ENCODE data around the gene DENND11. TPM values are rescaled to one million over a fixed set of nuclear protein-coding genes. Genes with fewer than 3 reads are reported as not detected.

The DENND11 gene
- total RNA-seq, 1 donor from 2014 or later: 10.6 TPM

DNA sequence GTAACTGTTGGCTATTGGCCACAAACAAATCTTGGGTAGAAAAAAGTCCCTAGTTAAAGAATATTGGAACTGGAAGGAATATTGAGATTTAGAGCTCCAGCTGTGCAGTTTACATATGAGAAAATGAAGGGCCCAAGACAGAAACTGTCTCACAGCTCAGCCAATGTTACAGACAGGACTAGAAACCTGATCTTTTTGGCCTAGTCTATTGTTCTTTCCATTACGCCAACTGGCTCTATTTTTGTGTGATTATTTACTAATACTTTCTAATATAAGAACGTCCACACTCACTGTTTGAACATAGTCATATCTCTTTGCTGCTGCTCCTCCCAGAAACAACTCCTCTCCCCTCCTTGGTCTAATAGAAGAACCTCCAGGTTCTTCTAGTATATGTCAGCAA is 7.4 kb upstream of the DENND11 start:
- TF ChIP-seq, protein P1, sequence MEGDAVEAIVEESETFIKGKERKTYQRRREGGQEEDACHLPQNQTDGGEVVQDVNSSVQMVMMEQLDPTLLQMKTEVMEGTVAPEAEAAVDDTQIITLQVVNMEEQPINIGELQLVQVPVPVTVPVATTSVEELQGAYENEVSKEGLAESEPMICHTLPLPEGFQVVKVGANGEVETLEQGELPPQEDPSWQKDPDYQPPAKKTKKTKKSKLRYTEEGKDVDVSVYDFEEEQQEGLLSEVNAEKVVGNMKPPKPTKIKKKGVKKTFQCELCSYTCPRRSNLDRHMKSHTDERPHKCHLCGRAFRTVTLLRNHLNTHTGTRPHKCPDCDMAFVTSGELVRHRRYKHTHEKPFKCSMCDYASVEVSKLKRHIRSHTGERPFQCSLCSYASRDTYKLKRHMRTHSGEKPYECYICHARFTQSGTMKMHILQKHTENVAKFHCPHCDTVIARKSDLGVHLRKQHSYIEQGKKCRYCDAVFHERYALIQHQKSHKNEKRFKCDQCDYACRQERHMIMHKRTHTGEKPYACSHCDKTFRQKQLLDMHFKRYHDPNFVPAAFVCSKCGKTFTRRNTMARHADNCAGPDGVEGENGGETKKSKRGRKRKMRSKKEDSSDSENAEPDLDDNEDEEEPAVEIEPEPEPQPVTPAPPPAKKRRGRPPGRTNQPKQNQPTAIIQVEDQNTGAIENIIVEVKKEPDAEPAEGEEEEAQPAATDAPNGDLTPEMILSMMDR (IDR thresholded peaks at IDR 0.05): no peak
- no peaks in the 10 kb centered on the region for H3K27me3 Mint-ChIP-seq (ENCODE audit: unreplicated experiment)
- H3K9me3 Mint-ChIP-seq (ENCODE audit: unreplicated experiment): no peaks in the 10 kb centered on the region
- H3K36me3 Mint-ChIP-seq (ENCODE audit: unreplicated experiment): no peaks in the 10 kb centered on the region
- H3K4me3 Mint-ChIP-seq (ENCODE audit: unreplicated experiment): no peak overlapping the region
- peaks cover 12% of the 10 kb centered on the region for H3K4me1 Mint-ChIP-seq (ENCODE audit: unreplicated experiment)
- no peak for DNase-seq (ENCODE audit: extremely low spot score, unreplicated experiment)
- no peak overlapping the region for H3K27ac Mint-ChIP-seq (ENCODE audit: unreplicated experiment)

DNA sequence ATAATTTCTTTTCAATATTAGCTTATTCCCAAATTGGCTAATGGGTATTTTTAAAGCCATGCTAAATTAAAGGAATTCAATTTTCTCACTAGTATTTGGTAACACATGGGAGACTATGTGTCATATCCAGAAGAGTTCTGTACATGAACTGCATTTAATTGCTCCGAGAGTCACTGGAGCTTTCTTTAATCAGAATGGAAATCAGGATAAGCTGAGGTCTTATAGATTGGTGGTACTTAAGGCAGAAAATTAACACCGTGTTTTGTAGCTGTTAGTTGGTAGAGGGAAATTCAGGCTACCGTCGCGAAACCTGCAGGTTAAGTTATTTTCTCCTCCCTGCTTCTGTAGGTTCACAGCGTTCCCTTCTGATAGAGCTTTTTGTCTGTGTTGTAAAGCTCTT is 6.4 kb upstream of the DENND11 start, which contains the start of gene WEE2:
WEE2 (plus strand) TSS at position 3 of the 400 bp plus-strand sequence. CDS start 406 bp downstream, outside the sequence.
- H3K9me3 Mint-ChIP-seq (ENCODE audit: unreplicated experiment): no peaks in the 10 kb centered on the region
- H3K4me1 Mint-ChIP-seq (ENCODE audit: unreplicated experiment): peaks cover 12% of the 10 kb centered on the region
- DNase-seq (ENCODE audit: extremely low spot score, unreplicated experiment): no peak
- H3K27ac Mint-ChIP-seq (ENCODE audit: unreplicated experiment): no peak within 1 kb of the TSS
- TF ChIP-seq, protein P1 (IDR thresholded peaks at IDR 0.05): no peak
- H3K4me3 Mint-ChIP-seq (ENCODE audit: unreplicated experiment): no peak within 1 kb of the TSS
- H3K36me3 Mint-ChIP-seq (ENCODE audit: unreplicated experiment): no peaks in the 10 kb centered on the region
- no peaks in the 10 kb centered on the region for H3K27me3 Mint-ChIP-seq (ENCODE audit: unreplicated experiment)

DNA sequence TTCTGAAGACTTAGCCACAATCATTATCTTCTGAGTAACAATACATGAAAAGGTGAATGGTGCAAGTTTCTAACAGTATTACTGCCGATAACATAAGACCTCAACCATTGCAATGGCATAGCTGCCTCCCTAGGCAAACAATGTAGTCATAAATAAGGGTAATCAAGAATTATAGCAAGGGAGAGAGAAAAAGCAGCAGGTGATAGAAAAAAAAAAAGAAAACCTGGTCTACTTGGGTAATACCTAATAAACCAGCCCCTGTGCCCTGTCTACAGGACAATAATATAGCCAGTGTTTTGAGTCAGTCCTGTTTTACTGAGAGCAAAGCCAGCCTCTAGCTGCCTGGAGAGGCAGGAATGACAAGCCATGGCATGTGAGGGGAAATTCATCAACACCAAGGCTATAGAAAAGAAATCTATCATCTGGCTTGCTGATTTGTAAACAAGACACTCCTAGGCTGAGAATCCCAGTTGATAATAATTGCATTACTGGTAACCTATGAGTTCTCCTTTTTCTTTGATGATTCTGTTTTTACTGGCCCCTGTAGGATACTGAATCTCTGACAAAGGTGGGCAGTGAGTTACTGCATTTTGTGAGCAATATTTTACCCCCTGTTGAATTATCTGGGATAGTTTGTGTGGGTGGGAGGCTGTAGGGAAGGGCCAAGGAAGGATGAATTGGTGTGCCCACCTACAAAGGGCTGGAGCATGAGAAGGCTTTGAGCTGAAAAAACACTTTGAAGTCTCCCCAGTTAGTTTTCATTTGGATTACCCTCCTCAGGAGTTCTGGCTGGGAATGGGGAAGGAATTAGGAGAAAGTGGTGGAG is 4.5 kb upstream of the DENND11 start:
- Mint-ChIP-seq H3K27ac (ENCODE audit: unreplicated experiment) (no peak overlapping the region), H3K36me3 (ENCODE audit: unreplicated experiment) (no peaks in the 10 kb centered on the region), H3K27me3 (ENCODE audit: unreplicated experiment) (no peaks in the 10 kb centered on the region), H3K4me1 (ENCODE audit: unreplicated experiment) (peaks cover 18% of the 10 kb centered on the region), H3K4me3 (ENCODE audit: unreplicated experiment) (no peak overlapping the region), H3K9me3 (ENCODE audit: unreplicated experiment) (no peaks in the 10 kb centered on the region)
- no peak for DNase-seq (ENCODE audit: extremely low spot score, unreplicated experiment)
- TF ChIP-seq, protein P1 (IDR thresholded peaks at IDR 0.05): no peak

DNA sequence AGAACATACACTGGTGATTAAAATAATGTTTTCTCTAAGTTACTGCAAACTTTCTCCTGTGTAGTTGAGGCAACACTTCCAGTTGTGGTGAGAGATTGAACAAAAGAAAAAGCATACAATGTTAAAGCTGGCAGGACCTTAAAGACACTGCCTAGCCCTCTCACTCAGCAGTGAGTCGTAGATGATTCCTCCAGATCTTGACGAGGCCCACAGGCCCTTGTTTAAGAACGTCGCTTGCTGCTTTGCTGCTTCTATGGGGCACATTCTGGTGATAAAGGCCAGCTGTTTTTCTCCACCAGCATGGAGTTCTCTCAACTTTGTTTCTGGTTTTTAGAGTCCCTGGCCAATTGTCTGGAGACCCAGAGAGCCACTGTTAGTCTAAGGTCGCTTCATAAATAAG is 2.8 kb upstream of the DENND11 start:
- peaks cover 30% of the 10 kb centered on the region for H3K4me1 Mint-ChIP-seq (ENCODE audit: unreplicated experiment)
- no peaks in the 10 kb centered on the region for H3K27me3 Mint-ChIP-seq (ENCODE audit: unreplicated experiment)
- H3K27ac Mint-ChIP-seq (ENCODE audit: unreplicated experiment): no peak overlapping the region
- no peak for DNase-seq (ENCODE audit: extremely low spot score, unreplicated experiment)
- no peaks in the 10 kb centered on the region for H3K9me3 Mint-ChIP-seq (ENCODE audit: unreplicated experiment)
- TF ChIP-seq, protein P1 (IDR thresholded peaks at IDR 0.05): no peak
- no peak overlapping the region for H3K4me3 Mint-ChIP-seq (ENCODE audit: unreplicated experiment)
- no peaks in the 10 kb centered on the region for H3K36me3 Mint-ChIP-seq (ENCODE audit: unreplicated experiment)

DNA sequence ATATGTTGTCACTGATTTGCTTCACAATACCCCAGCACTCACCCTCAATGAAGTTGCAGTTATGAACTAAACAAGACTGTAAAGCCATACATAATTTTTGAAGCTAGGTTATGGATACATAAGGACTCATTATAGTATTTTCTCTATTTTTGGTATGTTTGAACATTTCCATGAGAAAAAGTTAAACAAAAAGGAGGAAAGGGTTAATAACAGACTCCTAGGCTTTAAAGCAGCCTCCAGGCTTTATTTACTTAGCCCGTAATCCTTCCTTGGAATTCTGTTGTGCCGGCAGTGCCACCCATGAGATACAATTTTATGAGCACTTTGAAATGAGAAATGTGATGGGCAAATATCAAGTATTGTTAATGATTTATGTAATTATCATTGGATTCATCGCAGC is 2.1 kb upstream of the DENND11 start:
- Mint-ChIP-seq H3K36me3 (ENCODE audit: unreplicated experiment) (no peaks in the 10 kb centered on the region), H3K27ac (ENCODE audit: unreplicated experiment) (no peak overlapping the region), H3K27me3 (ENCODE audit: unreplicated experiment) (no peaks in the 10 kb centered on the region), H3K4me1 (ENCODE audit: unreplicated experiment) (peaks cover 30% of the 10 kb centered on the region), H3K9me3 (ENCODE audit: unreplicated experiment) (no peaks in the 10 kb centered on the region), H3K4me3 (ENCODE audit: unreplicated experiment) (no peak overlapping the region)
- DNase-seq (ENCODE audit: extremely low spot score, unreplicated experiment): no peak
- TF ChIP-seq, protein P1 (IDR thresholded peaks at IDR 0.05): no peak

Measured in osteocyte (in vitro differentiated cells).